ENCODE data around the gene FRYL.
A peak's percentile ranks its signal among the peaks of the same experiment; 100 is the strongest.

FRYL gene

DNA sequence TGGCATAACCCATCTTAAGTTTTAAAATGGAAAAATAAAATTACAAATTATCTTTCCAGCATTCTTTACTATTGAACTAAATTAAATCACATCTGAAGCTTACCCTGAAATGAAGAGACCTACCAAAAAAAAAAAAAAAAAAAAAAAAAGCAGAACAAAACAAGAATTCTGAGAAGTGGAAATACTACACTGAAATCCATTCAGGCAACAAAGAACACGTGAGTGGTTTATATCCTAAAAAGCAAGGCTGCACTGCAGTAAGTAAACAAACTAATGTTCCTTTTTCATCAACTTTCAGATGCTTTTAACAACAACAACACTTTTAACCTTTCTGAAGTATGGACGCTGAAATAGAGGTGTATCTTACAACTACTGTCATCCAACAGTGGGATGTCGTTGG, 7.5 kb downstream of the FRYL start:
- Histone ChIP-seq H3K27ac (ENCODE audit: low read depth, low read length) (no peak overlapping the region), H3K4me2 (ENCODE audit: low read depth, low read length, poor library complexity, severe bottlenecking) (peak overlapping the region; percentile 9), H3K4me3 (ENCODE audit: insufficient read depth, low read length, poor library complexity, severe bottlenecking) (no peak overlapping the region), H3K9ac (ENCODE audit: low read length) (no peak overlapping the region), H3F3A (ENCODE audit: insufficient read depth) (peaks cover 5% of the 10 kb centered on the region; the same call in 1 of the 2 replicates), H3K36me3 (ENCODE audit: low read length) (no peaks in the 10 kb centered on the region), H3K79me2 (ENCODE audit: insufficient read depth, low read length) (peaks cover 100% of the 10 kb centered on the region), H3K9me3 (ENCODE audit: insufficient read depth, low read length) (no peaks in the 10 kb centered on the region), H4K20me1 (ENCODE audit: low read depth, low read length) (peaks cover 53% of the 10 kb centered on the region), H2AFZ (ENCODE audit: low read depth, low read length, severe bottlenecking) (no peak overlapping the region), H3K27me3 (ENCODE audit: low read length) (no peaks in the 10 kb centered on the region), H3K9me2 (replicated peaks; ENCODE audit: insufficient read depth, low read length) (no peaks in the 10 kb centered on the region)
- TF ChIP-seq EZH2phosphoT487 (conservative IDR thresholded peaks at IDR 0.05; ENCODE audit: low read length): no peak
- TF ChIP-seq, protein P1, sequence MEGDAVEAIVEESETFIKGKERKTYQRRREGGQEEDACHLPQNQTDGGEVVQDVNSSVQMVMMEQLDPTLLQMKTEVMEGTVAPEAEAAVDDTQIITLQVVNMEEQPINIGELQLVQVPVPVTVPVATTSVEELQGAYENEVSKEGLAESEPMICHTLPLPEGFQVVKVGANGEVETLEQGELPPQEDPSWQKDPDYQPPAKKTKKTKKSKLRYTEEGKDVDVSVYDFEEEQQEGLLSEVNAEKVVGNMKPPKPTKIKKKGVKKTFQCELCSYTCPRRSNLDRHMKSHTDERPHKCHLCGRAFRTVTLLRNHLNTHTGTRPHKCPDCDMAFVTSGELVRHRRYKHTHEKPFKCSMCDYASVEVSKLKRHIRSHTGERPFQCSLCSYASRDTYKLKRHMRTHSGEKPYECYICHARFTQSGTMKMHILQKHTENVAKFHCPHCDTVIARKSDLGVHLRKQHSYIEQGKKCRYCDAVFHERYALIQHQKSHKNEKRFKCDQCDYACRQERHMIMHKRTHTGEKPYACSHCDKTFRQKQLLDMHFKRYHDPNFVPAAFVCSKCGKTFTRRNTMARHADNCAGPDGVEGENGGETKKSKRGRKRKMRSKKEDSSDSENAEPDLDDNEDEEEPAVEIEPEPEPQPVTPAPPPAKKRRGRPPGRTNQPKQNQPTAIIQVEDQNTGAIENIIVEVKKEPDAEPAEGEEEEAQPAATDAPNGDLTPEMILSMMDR (IDR thresholded peaks at IDR 0.05; ENCODE audit: insufficient read depth, low read length, poor library complexity, severe bottlenecking): no peak

DNA sequence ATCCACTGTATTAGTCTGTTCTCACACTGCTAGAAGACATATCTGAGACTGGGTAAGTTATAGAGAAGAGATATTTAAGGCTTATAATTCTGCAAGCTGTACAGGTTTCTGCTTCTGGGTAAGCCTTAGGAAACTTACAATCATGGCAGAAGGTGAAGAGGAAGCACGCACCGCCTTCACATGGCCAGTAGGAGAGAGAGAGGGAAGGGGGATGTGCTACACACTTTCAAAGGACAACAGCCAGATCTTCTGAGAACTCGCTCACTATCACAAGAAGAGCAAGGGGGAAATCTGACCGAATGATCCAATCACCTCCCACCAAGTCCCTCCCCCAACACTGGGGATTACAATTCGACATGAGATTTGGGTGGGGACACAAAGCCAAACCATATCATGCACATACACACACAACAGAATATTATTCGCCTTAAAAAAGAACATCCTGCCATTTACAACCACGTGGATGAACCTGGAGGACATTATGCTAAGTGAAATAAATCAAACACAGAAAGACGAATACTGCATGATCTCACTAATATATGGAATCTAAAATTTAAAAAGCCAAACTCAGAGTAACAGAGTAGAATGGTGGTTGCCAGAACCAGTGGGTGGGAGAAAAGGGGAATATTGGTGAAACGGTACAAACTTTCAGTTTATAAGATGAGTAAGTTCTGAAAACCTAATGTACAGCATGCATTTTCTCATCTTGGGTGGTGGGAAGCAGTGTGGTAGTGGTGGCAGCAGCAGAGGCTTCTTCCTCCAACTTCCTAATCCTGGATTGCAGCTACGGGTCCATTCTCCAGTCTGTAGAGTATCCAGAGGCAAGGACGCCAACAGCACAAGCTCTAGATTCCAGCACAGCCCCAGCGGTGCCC, 12.8 kb downstream of the FRYL start:
- H4K20me1 ChIP-seq (ENCODE audit: low read depth, low read length): peaks cover 34% of the 10 kb centered on the region

DNA sequence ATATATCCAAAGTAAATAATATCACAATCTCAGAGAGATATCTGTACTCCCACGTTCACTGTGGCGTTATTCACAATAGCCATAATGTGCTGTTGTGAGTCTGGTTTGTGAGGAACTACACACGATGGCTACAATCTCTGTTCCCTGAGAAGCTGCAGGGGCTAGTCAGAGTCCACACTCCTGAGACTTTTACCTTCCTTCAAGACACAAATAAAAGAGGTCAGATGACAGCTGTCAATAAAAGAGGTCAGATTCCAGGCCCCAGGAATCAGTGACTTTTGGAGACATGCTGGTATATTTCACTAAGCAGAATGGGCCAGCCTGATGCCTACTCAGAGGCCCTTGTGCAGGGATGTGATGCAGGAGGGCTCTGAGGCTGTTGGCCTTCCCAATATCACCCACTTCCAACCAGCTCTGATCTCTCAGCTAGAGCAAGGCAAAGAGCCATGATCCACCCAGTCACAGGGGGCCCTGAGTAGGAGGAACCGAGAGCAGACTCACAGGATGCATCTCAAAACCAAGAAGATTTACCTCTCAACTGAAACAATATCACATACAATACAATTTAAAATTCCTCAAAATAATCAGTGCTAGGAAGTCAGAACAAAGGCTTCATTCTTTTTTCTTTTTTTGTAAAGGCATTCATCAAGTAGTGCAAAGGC, 13.8 kb downstream of the FRYL start:
- H3K36me3 ChIP-seq (ENCODE audit: low read length): no peaks in the 10 kb centered on the region
- H4K20me1 ChIP-seq (ENCODE audit: low read depth, low read length): peaks cover 26% of the 10 kb centered on the region
- no peak overlapping the region for H3K27ac ChIP-seq (ENCODE audit: low read depth, low read length)
- TF ChIP-seq, protein P1 (IDR thresholded peaks at IDR 0.05; ENCODE audit: insufficient read depth, low read length, poor library complexity, severe bottlenecking): no peak
- TF ChIP-seq EZH2phosphoT487 (conservative IDR thresholded peaks at IDR 0.05; ENCODE audit: low read length): no peak
- H3K4me3 ChIP-seq (ENCODE audit: insufficient read depth, low read length, poor library complexity, severe bottlenecking): no peak overlapping the region
- H3K9me3 ChIP-seq (ENCODE audit: insufficient read depth, low read length): no peaks in the 10 kb centered on the region
- no peak overlapping the region for H3K4me2 ChIP-seq (ENCODE audit: low read depth, low read length, poor library complexity, severe bottlenecking)
- no peaks in the 10 kb centered on the region for H3K9me2 ChIP-seq (replicated peaks; ENCODE audit: insufficient read depth, low read length)
- H3F3A ChIP-seq (ENCODE audit: insufficient read depth): no peaks in the 10 kb centered on the region; the same call in 1 of the 2 replicates
- H3K9ac ChIP-seq (ENCODE audit: low read length): no peak overlapping the region
- no peaks in the 10 kb centered on the region for H3K27me3 ChIP-seq (ENCODE audit: low read length)
- H3K79me2 ChIP-seq (ENCODE audit: insufficient read depth, low read length): peaks cover 98% of the 10 kb centered on the region
- H2AFZ ChIP-seq (ENCODE audit: low read depth, low read length, severe bottlenecking): no peak overlapping the region

More for the DNA sequence above, 12.8 kb downstream of the FRYL start:
- Histone ChIP-seq H3K27me3 (ENCODE audit: low read length) (no peaks in the 10 kb centered on the region), H3K9me3 (ENCODE audit: insufficient read depth, low read length) (no peaks in the 10 kb centered on the region), H3K4me3 (ENCODE audit: insufficient read depth, low read length, poor library complexity, severe bottlenecking) (no peak overlapping the region), H3K9me2 (replicated peaks; ENCODE audit: insufficient read depth, low read length) (no peaks in the 10 kb centered on the region), H3K79me2 (ENCODE audit: insufficient read depth, low read length) (peaks cover 98% of the 10 kb centered on the region), H2AFZ (ENCODE audit: low read depth, low read length, severe bottlenecking) (no peak overlapping the region), H3K27ac (ENCODE audit: low read depth, low read length) (no peak overlapping the region), H3K36me3 (ENCODE audit: low read length) (no peaks in the 10 kb centered on the region), H3F3A (ENCODE audit: insufficient read depth) (no peaks in the 10 kb centered on the region; the same call in 1 of the 2 replicates), H3K9ac (ENCODE audit: low read length) (no peak overlapping the region), H3K4me2 (ENCODE audit: low read depth, low read length, poor library complexity, severe bottlenecking) (no peak overlapping the region)
- TF ChIP-seq EZH2phosphoT487 (conservative IDR thresholded peaks at IDR 0.05; ENCODE audit: low read length): no peak
- TF ChIP-seq, protein P1 (IDR thresholded peaks at IDR 0.05; ENCODE audit: insufficient read depth, low read length, poor library complexity, severe bottlenecking): no peak

Data from SU-DHL-6 (cell line).